Erythroblast (primary cell): Measurements from ENCODE around the gene ERGIC1.

Source experiments
- GATA1 ChIP-seq: IDR thresholded peaks from 2 replicates; pipeline ENCODE4 v1.6.1; 2011; ENCODE audit warnings: low read depth, mild to moderate bottlenecking, control low read depth, low read length, moderate library complexity
- POLR2A ChIP-seq: IDR thresholded peaks from 2 replicates; pipeline ENCODE4 v1.6.1; 2011; ENCODE audit warnings: mild to moderate bottlenecking, low read length

GRCh38 chr5:172971482-172971881 lies 137.4 kb downstream of the ERGIC1 start:
- TF ChIP-seq POLR2A (no peak), GATA1 (no peak)
